GM10266 (cell line): Measurements from ENCODE around the gene B3GNT4.

Experiments
- DNase-seq: peaks from one replicate; pipeline ENCODE4 v3.0.0; 2012; ENCODE audit errors: extremely low spot score
- TF ChIP-seq, protein P1 (sequence below): IDR thresholded peaks from 2 replicates; pipeline ENCODE4 v1.5.1; 2012; ENCODE audit warnings: mild to moderate bottlenecking, low read depth; ENCODE audit not compliant: control insufficient read depth, insufficient read depth; ENCODE audit errors: missing control alignments

B3GNT4 gene

GRCh38 chr12:122205053-122205925 lies 1.8 kb downstream of the B3GNT4 start:
- no peak for DNase-seq
- TF ChIP-seq, protein P1, sequence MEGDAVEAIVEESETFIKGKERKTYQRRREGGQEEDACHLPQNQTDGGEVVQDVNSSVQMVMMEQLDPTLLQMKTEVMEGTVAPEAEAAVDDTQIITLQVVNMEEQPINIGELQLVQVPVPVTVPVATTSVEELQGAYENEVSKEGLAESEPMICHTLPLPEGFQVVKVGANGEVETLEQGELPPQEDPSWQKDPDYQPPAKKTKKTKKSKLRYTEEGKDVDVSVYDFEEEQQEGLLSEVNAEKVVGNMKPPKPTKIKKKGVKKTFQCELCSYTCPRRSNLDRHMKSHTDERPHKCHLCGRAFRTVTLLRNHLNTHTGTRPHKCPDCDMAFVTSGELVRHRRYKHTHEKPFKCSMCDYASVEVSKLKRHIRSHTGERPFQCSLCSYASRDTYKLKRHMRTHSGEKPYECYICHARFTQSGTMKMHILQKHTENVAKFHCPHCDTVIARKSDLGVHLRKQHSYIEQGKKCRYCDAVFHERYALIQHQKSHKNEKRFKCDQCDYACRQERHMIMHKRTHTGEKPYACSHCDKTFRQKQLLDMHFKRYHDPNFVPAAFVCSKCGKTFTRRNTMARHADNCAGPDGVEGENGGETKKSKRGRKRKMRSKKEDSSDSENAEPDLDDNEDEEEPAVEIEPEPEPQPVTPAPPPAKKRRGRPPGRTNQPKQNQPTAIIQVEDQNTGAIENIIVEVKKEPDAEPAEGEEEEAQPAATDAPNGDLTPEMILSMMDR, result no peak

DNA sequence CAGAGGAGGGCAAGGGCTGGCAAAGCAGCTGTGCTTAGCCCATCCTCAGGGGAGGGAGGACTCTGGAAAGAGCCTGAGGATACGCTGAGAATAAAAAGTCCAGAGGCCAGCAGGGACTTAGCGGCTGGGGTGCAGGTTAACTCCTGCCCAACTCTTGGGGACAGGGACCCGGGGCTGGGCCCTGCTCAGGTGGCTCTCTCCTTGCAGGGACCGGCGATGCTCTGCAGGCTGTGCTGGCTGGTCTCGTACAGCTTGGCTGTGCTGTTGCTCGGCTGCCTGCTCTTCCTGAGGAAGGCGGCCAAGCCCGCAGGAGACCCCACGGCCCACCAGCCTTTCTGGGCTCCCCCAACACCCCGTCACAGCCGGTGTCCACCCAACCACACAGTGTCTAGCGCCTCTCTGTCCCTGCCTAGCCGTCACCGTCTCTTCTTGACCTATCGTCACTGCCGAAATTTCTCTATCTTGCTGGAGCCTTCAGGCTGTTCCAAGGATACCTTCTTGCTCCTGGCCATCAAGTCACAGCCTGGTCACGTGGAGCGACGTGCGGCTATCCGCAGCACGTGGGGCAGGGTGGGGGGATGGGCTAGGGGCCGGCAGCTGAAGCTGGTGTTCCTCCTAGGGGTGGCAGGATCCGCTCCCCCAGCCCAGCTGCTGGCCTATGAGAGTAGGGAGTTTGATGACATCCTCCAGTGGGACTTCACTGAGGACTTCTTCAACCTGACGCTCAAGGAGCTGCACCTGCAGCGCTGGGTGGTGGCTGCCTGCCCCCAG lies 2.8 kb downstream of the B3GNT4 start:
- no peak for DNase-seq
- TF ChIP-seq, protein P1, result no peak

DNA sequence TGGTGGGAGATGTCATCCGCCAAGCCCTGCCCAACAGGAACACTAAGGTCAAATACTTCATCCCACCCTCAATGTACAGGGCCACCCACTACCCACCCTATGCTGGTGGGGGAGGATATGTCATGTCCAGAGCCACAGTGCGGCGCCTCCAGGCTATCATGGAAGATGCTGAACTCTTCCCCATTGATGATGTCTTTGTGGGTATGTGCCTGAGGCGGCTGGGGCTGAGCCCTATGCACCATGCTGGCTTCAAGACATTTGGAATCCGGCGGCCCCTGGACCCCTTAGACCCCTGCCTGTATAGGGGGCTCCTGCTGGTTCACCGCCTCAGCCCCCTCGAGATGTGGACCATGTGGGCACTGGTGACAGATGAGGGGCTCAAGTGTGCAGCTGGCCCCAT lies 3.5 kb downstream of the B3GNT4 start:
- TF ChIP-seq, protein P1, result no peak
- DNase-seq, result no peak

DNA sequence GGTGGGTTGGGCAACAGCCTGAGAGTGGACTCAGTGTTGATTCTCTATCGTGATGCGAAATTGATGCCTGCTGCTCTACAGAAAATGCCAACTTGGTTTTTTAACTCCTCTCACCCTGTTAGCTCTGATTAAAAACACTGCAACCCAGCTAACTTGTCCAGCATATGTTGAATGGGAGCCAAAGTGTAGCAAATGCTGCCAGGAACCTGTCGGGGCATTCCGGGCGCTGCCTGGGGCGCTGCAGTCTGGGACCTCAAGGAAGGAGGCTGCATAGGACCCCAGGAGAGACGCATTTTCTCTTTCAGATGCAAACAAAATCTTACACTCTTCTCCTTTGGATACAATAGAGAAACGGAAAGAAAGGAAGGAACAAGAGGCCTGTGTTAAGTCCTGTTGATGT lies 3.9 kb downstream of the B3GNT4 start:
- TF ChIP-seq, protein P1, result no peak
- no peak for DNase-seq

DNA sequence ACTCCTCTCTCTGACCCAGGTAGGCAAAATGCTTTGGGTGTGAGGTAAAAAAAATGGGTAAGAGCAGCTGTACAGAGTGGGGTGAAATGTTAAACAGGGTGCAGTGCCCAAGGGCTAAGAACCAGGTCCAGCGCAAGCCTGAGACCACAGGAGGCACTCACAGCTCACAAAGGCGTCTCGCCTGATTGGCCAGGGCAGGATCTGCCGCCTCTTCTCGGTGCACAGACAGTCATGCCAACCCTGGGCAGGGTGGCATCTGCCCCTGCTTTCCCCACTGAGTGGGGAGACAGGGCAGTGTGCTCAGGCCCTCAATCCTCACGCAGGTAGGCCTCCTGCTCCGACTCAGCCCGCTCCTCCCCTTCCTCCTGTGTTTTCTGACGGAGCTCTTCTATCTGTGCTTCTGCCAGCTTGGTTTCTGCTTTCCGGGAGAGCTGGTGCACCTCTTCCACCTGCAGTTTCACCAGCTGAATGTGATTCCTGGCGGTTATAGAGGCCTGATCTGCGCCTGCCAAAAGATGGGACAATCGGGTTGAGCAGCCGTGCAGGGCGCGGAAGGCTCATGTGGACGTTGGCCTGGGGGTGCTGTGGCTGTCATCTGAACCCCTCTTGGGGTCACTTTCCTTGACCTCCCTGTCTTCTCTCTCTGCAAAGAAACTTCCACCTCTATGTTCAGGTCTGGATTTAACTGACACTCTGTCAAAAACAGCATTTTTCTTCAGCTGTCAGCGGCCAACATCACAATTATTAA lies 4.7 kb downstream of the B3GNT4 start:
- TF ChIP-seq, protein P1, result no peak
- DNase-seq, result no peak

DNA sequence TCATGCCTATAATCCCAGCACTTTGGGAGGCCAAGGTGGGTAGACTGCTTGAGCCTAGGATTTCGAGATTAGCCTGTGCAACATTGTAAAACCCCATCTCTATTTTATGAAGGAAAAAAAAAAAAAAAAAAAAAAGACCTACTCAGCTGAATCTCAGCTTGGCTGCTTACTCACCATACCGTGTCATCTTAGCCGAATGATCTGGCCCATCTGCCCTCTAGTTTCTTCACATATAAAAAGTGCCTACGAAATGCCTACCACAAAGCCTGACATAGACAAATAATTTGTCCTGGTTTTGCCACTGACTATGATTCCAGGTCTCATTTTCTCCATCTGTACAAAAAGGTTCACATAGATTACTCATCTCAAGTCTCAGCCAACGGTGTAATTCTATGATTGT lies 12.3 kb downstream of the B3GNT4 start:
- no peak for DNase-seq
- TF ChIP-seq, protein P1, result no peak
